NCI-H526 treated with DMSO at 0.1 percent for 48 hours (cell line): ENCODE measurements around the gene NFATC2.

Experiments used
- DNase-seq: peaks from one replicate; lab custom pipeline; 2025; lab: John Stamatoyannopoulos, UW

The NFATC2 gene

GRCh38 chr20:51536116-51537069 is 6.1 kb downstream of the NFATC2 start:
- no peak for DNase-seq

- no peak for DNase-seq
Observed at GRCh38 chr20:51535674-51536073, 6.8 kb downstream of the NFATC2 start.

- DNase-seq, result no peak
Observed at GRCh38 chr20:51535075-51535386, 7.5 kb downstream of the NFATC2 start.

- no peak for DNase-seq
Observed at GRCh38 chr20:51533291-51534172, 9.0 kb downstream of the NFATC2 start.

GRCh38 chr20:51532577-51533191 is 9.8 kb downstream of the NFATC2 start:
- no peak for DNase-seq

- no peak for DNase-seq
Observed at GRCh38 chr20:51531712-51532456, 10.6 kb downstream of the NFATC2 start.

- no peak for DNase-seq
Observed at GRCh38 chr20:51531141-51531710, 11.3 kb downstream of the NFATC2 start.

GRCh38 chr20:51529758-51530157 is 12.8 kb downstream of the NFATC2 start:
- DNase-seq, result no peak

- DNase-seq, result no peak
Observed at GRCh38 chr20:51529081-51529681, 13.3 kb downstream of the NFATC2 start.

GRCh38 chr20:51528263-51529027 is 14.1 kb downstream of the NFATC2 start:
- DNase-seq, result no peak

GRCh38 chr20:51526754-51527153 is 15.8 kb downstream of the NFATC2 start:
- no peak for DNase-seq

GRCh38 chr20:51526106-51526470 is 16.4 kb downstream of the NFATC2 start:
- peak; percentile 25 for DNase-seq

- DNase-seq, result no peak
Observed at GRCh38 chr20:51525241-51526105, 17.0 kb downstream of the NFATC2 start.

GRCh38 chr20:51523276-51524013 is 19.1 kb downstream of the NFATC2 start:
- no peak for DNase-seq

- DNase-seq, result no peak
Observed at GRCh38 chr20:51522207-51522606, 20.3 kb downstream of the NFATC2 start.

GRCh38 chr20:51517839-51518238 is 24.7 kb downstream of the NFATC2 start:
- DNase-seq, result no peak

GRCh38 chr20:51516855-51517254 is 25.7 kb downstream of the NFATC2 start:
- DNase-seq, result no peak

- DNase-seq, result no peak
Observed at GRCh38 chr20:51514836-51515235, 27.7 kb downstream of the NFATC2 start.

GRCh38 chr20:51514249-51514648 is 28.3 kb downstream of the NFATC2 start:
- peak; percentile 52 for DNase-seq
